GM19467 (cell line): ENCODE data around the gene RPP40.

Source experiments
- ATAC-seq: cut with Tn5 transposase; IDR thresholded peaks from one replicate; pipeline ENCODE4 v1.9.1; 2021; ENCODE audit warnings: mild to moderate bottlenecking, moderate library complexity; ENCODE audit not compliant: unreplicated experiment

The RPP40 gene

DNA sequence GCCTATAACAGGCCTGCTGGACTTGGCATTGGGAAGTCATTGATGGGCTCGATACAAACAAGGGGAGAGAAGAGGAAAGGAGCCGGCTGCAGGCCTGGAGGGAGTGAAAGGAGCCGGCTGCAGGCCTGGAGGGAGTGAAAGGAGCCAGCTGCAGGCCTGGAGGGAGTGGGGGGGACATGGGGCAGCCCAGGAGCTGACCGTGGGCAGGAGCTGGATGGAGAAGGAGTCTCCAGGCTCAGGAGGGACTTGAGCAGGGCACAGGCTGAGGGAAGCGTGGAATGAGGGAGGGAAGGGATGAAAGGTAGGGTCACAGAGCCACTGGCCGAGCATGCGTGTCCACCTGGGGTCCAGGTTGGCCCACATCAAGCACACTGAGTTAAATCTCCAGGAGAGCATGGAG lies 32.0 kb downstream of the RPP40 start:
- ATAC-seq, result no peak

- no peak for ATAC-seq
These were observed 33.0 kb downstream of the RPP40 start for GRCh38 chr6:4970739-4971395.

DNA sequence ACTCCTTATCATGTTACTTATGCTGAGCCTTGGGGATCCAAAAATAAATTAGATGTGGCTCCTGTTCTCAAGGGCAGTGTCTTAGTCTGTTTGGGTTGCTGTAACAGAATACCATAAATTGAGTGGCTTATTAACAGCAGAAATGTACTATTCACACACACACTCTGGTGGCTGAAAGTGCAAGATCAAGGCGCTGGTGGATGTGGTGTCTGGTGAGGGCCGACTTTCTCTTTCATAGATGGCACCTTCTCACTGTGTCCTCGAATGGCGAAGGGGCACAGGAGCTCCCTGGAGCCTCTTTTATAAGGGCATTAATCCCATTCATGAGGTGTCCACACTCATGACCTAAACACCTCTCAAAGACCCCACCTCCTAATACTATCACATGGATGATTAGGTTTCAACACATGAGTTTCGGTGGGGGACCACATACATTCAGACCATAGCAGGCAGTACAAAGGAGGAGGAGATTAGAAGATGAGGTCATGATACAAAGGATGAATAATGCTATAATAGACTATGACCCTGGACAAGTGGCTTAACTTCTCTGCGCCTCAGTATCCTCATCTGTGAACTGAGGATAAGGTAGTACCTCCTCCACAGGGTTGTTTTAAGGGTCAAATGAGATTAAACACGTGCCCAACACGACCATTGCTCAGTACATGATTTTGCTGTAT lies 34.1 kb downstream of the RPP40 start:
- no peak for ATAC-seq

GRCh38 chr6:4967301-4968030 lies 36.4 kb downstream of the RPP40 start:
- no peak for ATAC-seq

DNA sequence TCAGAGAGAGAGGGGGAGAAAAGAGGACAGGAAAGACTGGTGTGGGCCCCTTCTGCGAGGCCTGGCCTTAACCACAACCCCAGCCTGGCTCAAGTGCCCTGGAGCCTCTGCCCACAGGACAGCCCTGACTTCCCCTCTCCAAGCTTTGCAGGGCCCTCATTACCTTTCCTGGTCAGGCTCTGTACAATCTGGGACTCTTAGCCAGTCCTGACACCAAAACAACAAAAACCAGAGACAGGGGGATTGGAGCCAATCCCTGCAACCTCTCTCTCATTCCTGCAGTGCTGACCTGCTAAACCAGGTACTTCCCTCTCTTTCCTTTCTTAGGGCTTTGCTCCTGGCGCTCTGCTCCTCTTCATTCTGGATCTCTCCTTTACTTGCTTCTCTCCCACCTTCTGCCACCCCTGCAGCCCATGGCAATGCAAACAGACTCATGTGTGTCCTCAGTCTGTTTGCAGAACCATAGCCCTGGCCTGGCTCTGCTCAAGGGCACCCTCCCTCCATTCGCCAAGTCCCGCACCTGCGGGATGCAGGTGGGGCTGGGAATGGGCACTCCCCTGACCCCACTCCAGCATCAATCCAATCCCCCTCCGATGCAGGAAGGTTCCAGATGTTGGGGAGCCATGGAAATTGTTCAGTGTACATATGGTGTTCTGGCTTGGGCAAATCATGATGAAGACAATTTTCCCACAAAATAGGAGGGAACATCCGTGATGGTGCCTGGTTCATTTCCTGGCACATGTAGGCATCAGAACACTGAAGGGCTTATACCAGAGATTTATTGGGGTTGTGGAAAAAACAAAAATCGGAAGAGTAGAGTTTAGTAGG lies 38.1 kb downstream of the RPP40 start:
- no peak for ATAC-seq

DNA sequence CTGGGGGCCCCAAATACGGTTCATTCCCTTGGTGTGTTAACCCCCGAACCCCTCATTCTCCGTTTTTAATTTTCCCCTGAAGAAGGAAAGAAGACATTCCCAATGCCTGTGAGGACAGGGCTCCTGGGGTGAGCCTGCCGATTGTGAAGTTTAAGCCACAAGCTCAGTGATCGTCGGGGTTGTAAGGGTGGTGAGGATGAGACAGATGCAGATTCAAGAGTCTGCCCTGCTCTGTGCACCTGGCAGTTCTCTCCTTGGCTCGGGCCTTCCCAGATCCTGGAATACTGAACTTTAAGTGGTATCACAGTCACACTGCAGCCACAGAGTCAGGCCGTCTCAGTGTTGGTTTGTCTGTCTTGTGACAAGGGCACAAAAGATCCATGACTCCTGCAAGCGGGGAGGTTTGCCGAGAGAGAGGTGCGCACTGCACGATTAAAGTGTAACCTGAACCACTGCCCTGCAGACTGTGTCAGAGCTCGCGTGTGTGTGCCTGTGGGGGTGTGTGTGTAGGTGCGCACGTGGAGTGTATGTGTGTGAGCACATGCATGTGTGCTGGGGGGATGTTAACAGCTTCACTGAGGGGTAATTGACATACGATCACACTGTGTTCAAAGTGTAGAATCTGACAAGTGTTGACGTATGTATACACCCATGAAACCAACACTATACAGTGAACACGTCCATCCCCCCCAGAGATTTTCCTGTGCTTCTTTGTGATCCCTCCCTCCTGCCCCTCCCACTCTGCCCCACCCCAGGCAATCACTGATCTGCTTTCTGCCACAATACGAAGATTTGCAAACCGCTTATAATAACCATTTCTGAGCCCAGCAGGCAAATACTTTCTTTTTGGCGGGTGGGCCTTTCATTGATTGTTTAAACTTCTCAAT lies 38.9 kb downstream of the RPP40 start:
- no peak for ATAC-seq

DNA sequence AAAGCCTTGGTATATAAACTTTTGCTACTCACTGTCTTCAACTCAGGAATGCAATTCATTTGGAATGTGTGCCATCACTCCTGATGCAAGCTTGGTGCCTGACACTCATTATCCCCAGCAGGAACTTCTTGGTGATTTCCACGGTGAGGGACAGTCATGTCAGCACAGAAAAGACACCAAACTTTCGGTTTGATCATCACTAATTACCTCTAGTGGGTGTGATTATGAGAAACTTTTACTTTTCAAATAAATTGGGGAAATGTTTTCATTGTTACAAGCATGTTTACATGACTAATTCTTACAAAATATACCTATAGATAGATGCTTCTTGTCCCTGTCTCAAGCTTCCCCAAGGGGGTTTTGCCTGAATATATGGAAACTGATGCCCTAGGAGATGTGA lies 40.9 kb downstream of the RPP40 start:
- no peak for ATAC-seq

- no peak for ATAC-seq
These were observed 42.3 kb downstream of the RPP40 start for GRCh38 chr6:4961322-4962168.

- ATAC-seq, result no peak
These were observed 45.2 kb downstream of the RPP40 start for GRCh38 chr6:4958624-4959023.

DNA sequence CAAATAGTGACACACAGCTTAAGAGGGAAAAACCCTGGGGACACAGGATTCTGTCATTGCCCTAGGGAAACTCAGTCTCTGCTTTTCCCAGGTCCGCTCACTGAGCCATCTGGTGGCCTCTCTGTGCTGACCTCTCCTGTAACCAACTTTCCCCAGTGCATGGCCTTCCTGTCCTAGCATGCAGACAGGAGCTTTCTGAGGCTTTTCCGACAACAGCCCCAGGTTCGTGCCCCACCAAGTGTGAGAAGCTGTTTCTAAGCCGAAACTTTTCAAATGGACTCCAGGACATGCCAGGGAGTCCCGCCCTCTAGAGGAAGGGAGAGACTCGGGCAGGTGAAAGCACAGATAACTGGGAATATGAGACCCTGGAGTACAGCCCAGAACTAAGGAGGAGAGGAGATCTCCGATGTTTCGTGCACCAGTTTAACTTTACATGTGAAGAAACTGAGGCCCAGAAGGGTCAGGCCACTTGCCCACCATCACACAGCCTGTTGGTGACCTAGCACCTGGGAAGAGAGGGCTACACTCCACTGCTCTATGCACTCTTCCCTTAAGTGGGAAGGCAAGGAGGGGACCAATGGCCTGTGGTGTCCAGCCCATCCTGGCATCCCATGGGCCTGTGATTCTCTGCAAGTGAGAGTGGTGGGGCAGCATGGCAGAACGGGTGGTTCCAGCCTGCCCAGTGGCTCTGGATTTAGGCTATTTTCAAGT lies 46.2 kb downstream of the RPP40 start:
- ATAC-seq, result no peak

DNA sequence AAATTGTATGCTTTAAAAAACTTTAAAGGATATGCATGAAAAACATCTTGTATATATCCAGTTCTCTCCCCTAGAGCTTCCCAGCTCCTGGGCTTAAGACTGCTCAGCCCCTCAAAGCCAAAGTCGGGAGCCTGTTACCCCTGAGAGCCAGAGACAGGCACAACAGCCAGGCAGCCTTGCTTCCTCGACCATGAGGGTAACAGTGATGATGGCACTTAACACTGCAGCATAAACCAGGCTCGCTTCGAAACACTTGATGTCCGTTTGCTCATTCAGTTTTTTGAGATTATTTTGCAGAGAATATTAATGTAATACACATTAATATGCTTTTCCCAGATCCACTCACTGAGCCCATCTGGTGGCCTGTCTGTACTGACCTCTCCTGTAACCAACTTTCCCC lies 47.2 kb downstream of the RPP40 start:
- ATAC-seq, result no peak

DNA sequence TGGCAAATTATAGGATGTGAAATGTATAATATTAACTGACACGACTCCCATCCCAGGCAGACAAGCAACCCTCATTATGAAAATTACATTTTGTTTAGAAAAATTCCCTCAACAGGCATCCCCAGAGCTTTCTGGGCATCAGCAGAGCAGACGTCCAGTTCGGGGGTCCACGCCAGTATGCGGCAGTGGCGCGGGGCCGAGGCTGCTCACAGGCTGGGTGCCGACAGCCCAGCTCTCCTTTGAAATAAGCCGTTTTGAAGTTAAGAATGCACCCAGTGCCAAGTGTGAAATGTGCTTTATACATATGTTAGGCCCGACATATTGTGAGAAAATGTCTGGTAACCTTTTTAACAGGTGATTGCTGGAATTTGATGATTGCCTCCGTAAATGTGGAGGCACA lies 50.4 kb downstream of the RPP40 start:
- no peak for ATAC-seq

- no peak for ATAC-seq
These were observed 52.9 kb downstream of the RPP40 start for GRCh38 chr6:4950836-4951533.

GRCh38 chr6:4950076-4950475 lies 53.8 kb downstream of the RPP40 start:
- no peak for ATAC-seq

DNA sequence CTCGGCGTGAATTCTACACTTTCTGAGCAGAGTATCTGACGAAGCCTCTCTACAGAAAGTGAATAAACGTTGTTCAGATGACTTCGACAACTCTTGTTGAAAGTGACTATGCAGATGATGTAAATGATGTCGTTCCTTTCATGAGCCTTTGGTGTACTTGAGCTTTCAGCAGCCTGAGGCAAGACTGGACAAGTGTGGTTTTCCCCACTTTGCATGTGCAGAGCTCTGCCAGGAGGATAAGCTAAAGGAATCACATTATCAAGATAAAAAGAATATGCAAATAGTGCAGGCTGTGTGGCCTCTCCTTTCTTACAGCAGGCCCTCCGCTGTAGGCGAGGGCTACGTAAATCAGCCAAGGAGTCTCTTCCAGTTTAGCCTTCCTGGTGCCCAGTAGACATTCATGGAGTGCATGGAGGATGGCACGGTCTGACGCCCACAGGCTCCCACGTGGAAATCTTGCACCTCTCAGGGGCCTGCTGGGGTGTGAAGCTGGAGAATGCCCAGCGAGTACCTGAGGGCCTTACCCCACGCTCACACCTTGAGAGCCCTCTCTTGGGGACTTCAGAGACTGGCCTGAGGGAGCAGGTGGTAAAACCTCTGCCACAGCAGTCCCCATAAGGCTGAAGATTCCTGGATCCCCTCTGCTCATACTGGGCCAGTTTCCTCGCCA lies 54.9 kb downstream of the RPP40 start:
- ATAC-seq, result no peak

- ATAC-seq, result no peak
These were observed 56.1 kb downstream of the RPP40 start for GRCh38 chr6:4947716-4948115.

DNA sequence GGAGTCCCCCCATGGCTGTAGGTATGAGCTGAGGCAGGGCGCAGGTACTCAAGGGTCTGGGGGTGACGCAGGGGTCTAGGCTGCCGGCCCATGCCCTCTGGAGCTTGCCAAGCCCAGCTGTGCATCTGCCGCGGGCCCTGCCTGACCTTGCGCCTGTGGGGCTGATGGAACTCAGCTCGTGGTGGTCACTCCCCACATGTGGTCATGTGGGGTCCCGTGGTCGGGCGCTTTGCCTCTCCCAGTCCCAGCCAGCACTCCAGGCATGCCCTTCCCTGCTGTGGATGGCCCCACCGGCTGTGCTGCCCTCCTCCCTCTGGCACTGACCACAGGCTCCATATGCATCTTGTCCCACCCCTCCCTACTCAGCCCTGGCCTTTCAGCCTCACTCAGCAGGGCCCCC lies 57.3 kb downstream of the RPP40 start:
- ATAC-seq, result no peak
